Esophagus muscularis mucosa (tissue), 3 donors: Measurements from ENCODE around the gene NPRL2.

Source experiments
- POLR2A ChIP-seq: fragments of 450-650 bp; IDR thresholded peaks from one replicate; pipeline ENCODE4 v1.6.1; 2017; ENCODE audit warnings: antibody characterized with exemption, moderate library complexity, mild to moderate bottlenecking, low read depth
- TF ChIP-seq, protein P1 (sequence below), 3 experiments: fragments of 200-600 bp in 2 of 3; fragments of 450-650 bp in 1 of 3; sonication (generic) in 2 of 3; IDR thresholded peaks; one replicate each; pipeline ENCODE4 v1.5.1; 2017 to 2019; ENCODE audit warnings: antibody characterized with exemption in 3 of 3, mild to moderate bottlenecking in 2 of 3, moderate library complexity in 1 of 3

GRCh38 chr3:50345008-50345407 lies 5.6 kb downstream of the NPRL2 start:
- TF ChIP-seq, protein P1, sequence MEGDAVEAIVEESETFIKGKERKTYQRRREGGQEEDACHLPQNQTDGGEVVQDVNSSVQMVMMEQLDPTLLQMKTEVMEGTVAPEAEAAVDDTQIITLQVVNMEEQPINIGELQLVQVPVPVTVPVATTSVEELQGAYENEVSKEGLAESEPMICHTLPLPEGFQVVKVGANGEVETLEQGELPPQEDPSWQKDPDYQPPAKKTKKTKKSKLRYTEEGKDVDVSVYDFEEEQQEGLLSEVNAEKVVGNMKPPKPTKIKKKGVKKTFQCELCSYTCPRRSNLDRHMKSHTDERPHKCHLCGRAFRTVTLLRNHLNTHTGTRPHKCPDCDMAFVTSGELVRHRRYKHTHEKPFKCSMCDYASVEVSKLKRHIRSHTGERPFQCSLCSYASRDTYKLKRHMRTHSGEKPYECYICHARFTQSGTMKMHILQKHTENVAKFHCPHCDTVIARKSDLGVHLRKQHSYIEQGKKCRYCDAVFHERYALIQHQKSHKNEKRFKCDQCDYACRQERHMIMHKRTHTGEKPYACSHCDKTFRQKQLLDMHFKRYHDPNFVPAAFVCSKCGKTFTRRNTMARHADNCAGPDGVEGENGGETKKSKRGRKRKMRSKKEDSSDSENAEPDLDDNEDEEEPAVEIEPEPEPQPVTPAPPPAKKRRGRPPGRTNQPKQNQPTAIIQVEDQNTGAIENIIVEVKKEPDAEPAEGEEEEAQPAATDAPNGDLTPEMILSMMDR (IDR thresholded peaks at IDR 0.05), result no peak
- no peak for TF ChIP-seq POLR2A
